HepG2 (cell line): Measurements from ENCODE around the gene CYP27A1. TPM values are rescaled to one million over a fixed set of nuclear protein-coding genes. Genes with fewer than 3 reads are reported as not detected.
A peak's percentile ranks its signal among the peaks of the same experiment; 100 is the strongest.

Experiments
- ARID4A ChIP-seq: sonication (generic); formaldehyde crosslinking; IDR thresholded peaks from 2 replicates; pipeline ENCODE4 v1.5.0; 2020; ENCODE audit warnings: mild to moderate bottlenecking, missing genetic modification reagents, borderline replicate concordance
- BCL3 ChIP-seq: sonication (generic); formaldehyde crosslinking; IDR thresholded peaks from 2 replicates; pipeline ENCODE4 v1.5.1; 2020; ENCODE audit warnings: mild to moderate bottlenecking, missing genetic modification reagents, moderate library complexity
- CCDC6 ChIP-seq: sonication (generic); formaldehyde crosslinking; IDR thresholded peaks from 2 replicates; pipeline ENCODE4 v1.8.1; 2022; ENCODE audit warnings: mild to moderate bottlenecking, missing genetic modification reagents, moderate library complexity
- HOXA5 ChIP-seq: sonication (generic); formaldehyde crosslinking; IDR thresholded peaks from 2 replicates; pipeline ENCODE4 v1.4.0; 2020; ENCODE audit warnings: missing genetic modification reagents
- KDM3A ChIP-seq: IDR thresholded peaks from 2 replicates; pipeline ENCODE4 v1.6.1; 2018; ENCODE audit warnings: low read depth, missing compliant biosample characterization
- MIER2 ChIP-seq: IDR thresholded peaks from 2 replicates; pipeline ENCODE4 v1.6.1; 2016; ENCODE audit warnings: missing biosample characterization, missing genetic modification reagents
- MIER3 ChIP-seq: IDR thresholded peaks from 2 replicates; pipeline ENCODE4 v1.6.1; 2016; ENCODE audit warnings: missing compliant biosample characterization, borderline replicate concordance
- MYC ChIP-seq: sonication (generic); formaldehyde crosslinking; IDR thresholded peaks from 2 replicates; pipeline ENCODE4 v1.9.0; 2021; ENCODE audit warnings: missing genetic modification reagents, borderline replicate concordance
- SIX4 ChIP-seq: sonication (generic); formaldehyde crosslinking; IDR thresholded peaks from 2 replicates; pipeline ENCODE4 v1.4.0; 2020; ENCODE audit warnings: missing genetic modification reagents
- ZBTB8A ChIP-seq: sonication (generic); formaldehyde crosslinking; IDR thresholded peaks from 2 replicates; pipeline ENCODE4 v1.4.0; 2020; ENCODE audit warnings: mild to moderate bottlenecking, low read depth, missing genetic modification reagents, borderline replicate concordance
- ZHX1 ChIP-seq: sonication (generic); formaldehyde crosslinking; IDR thresholded peaks from 2 replicates; pipeline ENCODE4 v1.8.1; 2022; ENCODE audit warnings: low read depth, mild to moderate bottlenecking, missing genetic modification reagents
- ZNF121 ChIP-seq: sonication (generic); formaldehyde crosslinking; IDR thresholded peaks from 2 replicates; pipeline ENCODE4 v1.5.0; 2020; ENCODE audit warnings: mild to moderate bottlenecking, missing genetic modification reagents
- polyA plus RNA-seq, 8 experiments: library from polyadenylated mRNA; depleted of rRNA in 3 of 8; stranded (reverse) in 7 of 8; unstranded in 1 of 8; fragments of >200 nt; fragmentation: Illumina TruSeq in 4 of 8; extraction: Trizol in 4 of 8; gene quantifications; 2 replicates each; pipeline versions ENCODE4 v1.2.1 to v1.2.3, GENCODE V29; 2011 to 2016; ENCODE audit warnings: low read depth in 4 of 8, missing spikeins in 1 of 8, mixed read lengths in 1 of 8; ENCODE audit not compliant: insufficient read depth in 1 of 8
- total RNA-seq, 5 experiments: library from RNA; depleted of rRNA; stranded (reverse); fragments of >200 nt; fragmentation: Illumina TruSeq; extraction: Trizol; gene quantifications; 2 replicates each; pipeline ENCODE4 v1.2.3, GENCODE V29; 2016; ENCODE audit warnings: low read depth in 1 of 5
- TF ChIP-seq, protein P1 (sequence below): IDR thresholded peaks from 2 replicates; pipeline ENCODE4 v1.6.1; 2016
- TF ChIP-seq, protein P2 (sequence below): sonication (generic); formaldehyde crosslinking; IDR thresholded peaks from 2 replicates; pipeline ENCODE4 v1.9.0; 2022; ENCODE audit warnings: missing genetic modification reagents, mild to moderate bottlenecking, borderline replicate concordance
- TF ChIP-seq, protein P3 (sequence below): sonication (generic); formaldehyde crosslinking; IDR thresholded peaks from 2 replicates; pipeline ENCODE4 v1.5.0; 2020; ENCODE audit warnings: missing genetic modification reagents

Gene CYP27A1
- total and polyA plus RNA-seq, 2 of the 13 experiments (the other 11 are each of a cell fraction or from before 2014, with no cell fraction given) = 157 to 266 TPM

DNA sequence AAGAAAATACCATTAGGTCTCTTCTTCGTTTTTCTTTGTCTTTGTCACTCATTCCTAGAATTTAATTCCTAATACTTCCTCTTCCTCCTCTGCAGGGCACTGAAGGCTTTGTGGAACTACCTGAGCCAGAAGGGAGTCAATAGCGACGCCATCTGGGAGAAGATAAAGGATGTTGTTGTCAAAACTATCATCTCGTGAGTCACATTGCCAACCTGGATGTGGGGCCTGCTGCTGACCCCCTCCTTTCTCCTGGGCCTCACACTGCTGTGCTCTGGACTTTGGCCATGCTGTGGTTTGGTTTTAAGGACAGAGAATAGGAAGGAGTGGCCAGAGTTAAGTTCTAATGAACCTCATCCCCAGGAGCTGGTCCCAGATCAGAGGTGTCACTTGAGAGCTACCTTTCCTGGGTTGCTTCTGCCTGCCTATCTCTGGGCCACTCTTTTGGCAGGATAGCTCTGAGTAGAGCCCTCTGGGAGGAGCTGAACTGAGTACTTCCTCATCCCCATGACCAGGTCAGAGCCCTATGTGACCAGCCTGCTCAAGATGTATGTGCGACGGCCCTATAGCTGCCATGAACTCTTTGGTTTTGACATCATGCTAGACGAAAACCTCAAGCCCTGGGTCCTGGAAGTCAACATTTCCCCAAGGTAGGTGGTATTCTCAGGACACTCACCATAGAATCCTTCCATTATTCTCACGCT is 33.1 kb upstream of the CYP27A1 start (continued):
- TF ChIP-seq, protein P1, sequence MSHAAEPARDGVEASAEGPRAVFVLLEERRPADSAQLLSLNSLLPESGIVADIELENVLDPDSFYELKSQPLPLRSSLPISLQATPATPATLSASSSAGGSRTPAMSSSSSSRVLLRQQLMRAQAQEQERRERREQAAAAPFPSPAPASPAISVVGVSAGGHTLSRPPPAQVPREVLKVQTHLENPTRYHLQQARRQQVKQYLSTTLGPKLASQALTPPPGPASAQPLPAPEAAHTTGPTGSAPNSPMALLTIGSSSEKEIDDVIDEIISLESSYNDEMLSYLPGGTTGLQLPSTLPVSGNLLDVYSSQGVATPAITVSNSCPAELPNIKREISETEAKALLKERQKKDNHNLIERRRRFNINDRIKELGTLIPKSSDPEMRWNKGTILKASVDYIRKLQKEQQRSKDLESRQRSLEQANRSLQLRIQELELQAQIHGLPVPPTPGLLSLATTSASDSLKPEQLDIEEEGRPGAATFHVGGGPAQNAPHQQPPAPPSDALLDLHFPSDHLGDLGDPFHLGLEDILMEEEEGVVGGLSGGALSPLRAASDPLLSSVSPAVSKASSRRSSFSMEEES = peak; percentile 90
- TF ChIP-seq MIER2 (CRISPR knock-in tag) = 0 out of 2 replicates have a peak, but pooled peaks have one; percentile 28
- peak; percentile 71; the same call in 1 of the 2 replicates for TF ChIP-seq ARID4A (CRISPR knock-in tag)
- peak; percentile 76; the same call in 1 of the 2 replicates for TF ChIP-seq MIER3 (CRISPR knock-in tag)
- TF ChIP-seq KDM3A (CRISPR knock-in tag) = peak; percentile 73
- no peak; the same call in 1 of the 2 replicates for TF ChIP-seq BCL3
- peak; percentile 56; the same call in 1 of the 2 replicates for TF ChIP-seq ZNF121
- peak; percentile 91; the same call in 1 of the 2 replicates for TF ChIP-seq CCDC6 (CRISPR knock-in tag)
- no peak for TF ChIP-seq ZHX1 (CRISPR knock-in tag)
- no peak for TF ChIP-seq ZBTB8A
- TF ChIP-seq MYC (CRISPR knock-in tag) = peak; percentile 44; the same call in 1 of the 2 replicates
- TF ChIP-seq, protein P2, sequence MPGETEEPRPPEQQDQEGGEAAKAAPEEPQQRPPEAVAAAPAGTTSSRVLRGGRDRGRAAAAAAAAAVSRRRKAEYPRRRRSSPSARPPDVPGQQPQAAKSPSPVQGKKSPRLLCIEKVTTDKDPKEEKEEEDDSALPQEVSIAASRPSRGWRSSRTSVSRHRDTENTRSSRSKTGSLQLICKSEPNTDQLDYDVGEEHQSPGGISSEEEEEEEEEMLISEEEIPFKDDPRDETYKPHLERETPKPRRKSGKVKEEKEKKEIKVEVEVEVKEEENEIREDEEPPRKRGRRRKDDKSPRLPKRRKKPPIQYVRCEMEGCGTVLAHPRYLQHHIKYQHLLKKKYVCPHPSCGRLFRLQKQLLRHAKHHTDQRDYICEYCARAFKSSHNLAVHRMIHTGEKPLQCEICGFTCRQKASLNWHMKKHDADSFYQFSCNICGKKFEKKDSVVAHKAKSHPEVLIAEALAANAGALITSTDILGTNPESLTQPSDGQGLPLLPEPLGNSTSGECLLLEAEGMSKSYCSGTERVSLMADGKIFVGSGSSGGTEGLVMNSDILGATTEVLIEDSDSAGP (CRISPR knock-in tag) = peak; percentile 49
- TF ChIP-seq, protein P3, sequence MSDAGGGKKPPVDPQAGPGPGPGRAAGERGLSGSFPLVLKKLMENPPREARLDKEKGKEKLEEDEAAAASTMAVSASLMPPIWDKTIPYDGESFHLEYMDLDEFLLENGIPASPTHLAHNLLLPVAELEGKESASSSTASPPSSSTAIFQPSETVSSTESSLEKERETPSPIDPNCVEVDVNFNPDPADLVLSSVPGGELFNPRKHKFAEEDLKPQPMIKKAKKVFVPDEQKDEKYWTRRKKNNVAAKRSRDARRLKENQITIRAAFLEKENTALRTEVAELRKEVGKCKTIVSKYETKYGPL (CRISPR knock-in tag) = no peak
- no peak for TF ChIP-seq HOXA5 (CRISPR knock-in tag)
- peak; percentile 33; the same call in 1 of the 2 replicates for TF ChIP-seq SIX4 (CRISPR knock-in tag)
